22Rv1 (cell line): ENCODE measurements around the gene MARCHF7.

ENCODE experiments used
- CTCF ChIP-seq: fragments of 450-650 bp; IDR thresholded peaks from 2 replicates; pipeline ENCODE4 v1.5.1; 2017; ENCODE audit warnings: mild to moderate bottlenecking
- ZFX ChIP-seq: fragments of 450-650 bp; IDR thresholded peaks from 2 replicates; pipeline ENCODE4 v1.6.1; 2017; ENCODE audit warnings: antibody characterized with exemption, borderline replicate concordance

GRCh38 chr2:159712143-159712928, at the start of gene MARCHF7:
- TF ChIP-seq CTCF (peak; percentile 55), ZFX (no peak)
